ENCODE measurements around the gene XCR1.
"Not testable (repeated sequence)": the region's sequence is repeated elsewhere in the genome, so short reads cannot be mapped to it uniquely, and the experiment has no call there.

XCR1 gene

DNA sequence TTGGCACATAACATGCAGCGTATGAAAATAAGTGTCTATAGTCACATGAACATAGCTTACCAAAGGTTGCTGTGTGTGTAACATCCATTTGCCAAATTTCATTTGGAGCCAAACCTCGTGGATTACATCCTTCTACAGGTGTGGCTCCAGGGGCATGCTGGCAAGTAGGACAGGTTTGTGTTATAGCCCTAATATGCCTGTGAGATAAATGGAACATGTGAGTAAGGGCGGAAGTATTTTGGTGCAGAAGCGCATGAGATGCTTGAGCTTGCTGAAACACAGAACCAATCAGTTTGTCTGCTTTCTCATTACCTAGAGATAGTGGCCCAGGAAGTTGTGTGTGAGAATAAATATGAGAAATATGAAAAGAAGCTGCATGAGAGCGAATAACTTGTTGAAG is 21.8 kb upstream of the XCR1 start:
- Histone ChIP-seq H3K36me3 (ENCODE audit: control insufficient read depth, insufficient read depth, low read length) (no peaks in the 10 kb centered on the region), H3K4me3 (ENCODE audit: low read depth, low read length) (no peak overlapping the region), H2AFZ (no peak overlapping the region), H3K27ac (no peak overlapping the region), H3K27me3 (ENCODE audit: control insufficient read depth, insufficient read depth, low read length) (no peaks in the 10 kb centered on the region), H3K79me2 (no peaks in the 10 kb centered on the region), H3K9me3 (ENCODE audit: control insufficient read depth, low read length) (no peaks in the 10 kb centered on the region), H3K4me2 (ENCODE audit: low read length) (no peak overlapping the region), H3K9ac (no peak overlapping the region), H3K4me1 (no peaks in the 10 kb centered on the region)
- TF ChIP-seq CTCF (IDR thresholded peaks at IDR 0.05), result no peak

- H3K4me1 ChIP-seq; H3K36me3 ChIP-seq (ENCODE audit: control insufficient read depth, insufficient read depth, low read length); H3K27ac ChIP-seq; H3K4me3 ChIP-seq (ENCODE audit: low read depth, low read length); H2AFZ ChIP-seq; H3K27me3 ChIP-seq (ENCODE audit: control insufficient read depth, insufficient read depth, low read length); H3K4me2 ChIP-seq (ENCODE audit: low read length); H3K79me2 ChIP-seq; H3K9ac ChIP-seq; H3K9me3 ChIP-seq (ENCODE audit: control insufficient read depth, low read length): not testable (repeated sequence)
Observed at GRCh38 chr3:46046231-46046630, 18.9 kb upstream of the XCR1 start.

DNA sequence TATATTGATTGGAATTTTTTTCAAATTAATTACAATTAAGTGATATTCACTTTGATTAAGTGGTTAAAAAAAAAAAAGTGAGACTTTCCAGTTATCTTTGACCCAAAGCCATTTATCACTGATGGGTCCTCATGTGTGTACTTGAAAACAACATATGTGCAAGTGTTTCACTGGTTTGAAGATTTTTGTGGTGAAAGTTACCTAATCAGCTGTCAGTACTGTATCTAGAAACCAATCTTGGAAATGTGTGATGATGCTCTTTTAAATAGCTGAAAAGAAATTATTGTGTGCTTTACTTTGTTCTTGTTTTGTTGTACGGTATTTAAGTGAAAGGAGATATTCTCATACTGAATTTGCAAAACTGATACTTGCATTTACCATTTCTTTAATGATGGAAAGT is 11.6 kb upstream of the XCR1 start:
- Histone ChIP-seq H3K9ac (no peak overlapping the region), H3K27me3 (ENCODE audit: control insufficient read depth, insufficient read depth, low read length) (no peaks in the 10 kb centered on the region), H3K4me2 (ENCODE audit: low read length) (no peak overlapping the region), H3K36me3 (ENCODE audit: control insufficient read depth, insufficient read depth, low read length) (no peaks in the 10 kb centered on the region), H3K9me3 (ENCODE audit: control insufficient read depth, low read length) (peaks cover 4% of the 10 kb centered on the region), H3K4me3 (ENCODE audit: low read depth, low read length) (no peak overlapping the region), H3K4me1 (no peaks in the 10 kb centered on the region), H2AFZ (no peak overlapping the region), H3K27ac (no peak overlapping the region), H3K79me2 (no peaks in the 10 kb centered on the region)
- TF ChIP-seq CTCF (IDR thresholded peaks at IDR 0.05), result no peak

DNA sequence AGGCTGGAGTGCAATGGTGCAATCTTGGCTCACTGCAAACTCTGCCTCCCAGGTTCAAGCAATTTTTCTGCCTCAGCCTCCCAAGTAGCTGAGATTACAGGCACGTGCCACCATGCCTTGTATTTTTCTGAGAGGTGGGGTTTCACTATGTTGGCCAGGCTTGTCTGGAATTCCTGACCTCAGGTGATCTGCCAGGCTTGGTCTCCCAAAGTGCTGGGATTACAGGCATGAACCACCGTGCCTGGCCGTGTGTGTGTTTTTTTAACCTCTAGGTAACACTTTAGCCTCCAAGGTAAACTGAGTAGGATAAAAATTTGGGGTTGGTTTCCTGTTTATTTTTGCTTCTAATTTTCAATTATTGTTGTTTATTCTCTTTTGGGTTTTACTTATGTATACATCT is 10.8 kb upstream of the XCR1 start:
- H3K27me3 ChIP-seq (ENCODE audit: control insufficient read depth, insufficient read depth, low read length); H3K9ac ChIP-seq; H3K79me2 ChIP-seq; H3K4me3 ChIP-seq (ENCODE audit: low read depth, low read length); H3K27ac ChIP-seq; H3K36me3 ChIP-seq (ENCODE audit: control insufficient read depth, insufficient read depth, low read length); H3K4me1 ChIP-seq; H3K9me3 ChIP-seq (ENCODE audit: control insufficient read depth, low read length); H3K4me2 ChIP-seq (ENCODE audit: low read length); H2AFZ ChIP-seq: not testable (repeated sequence)

GRCh38 chr3:46036191-46036590 is 8.9 kb upstream of the XCR1 start:
- Histone ChIP-seq H3K27ac (no peak overlapping the region), H3K27me3 (ENCODE audit: control insufficient read depth, insufficient read depth, low read length) (no peaks in the 10 kb centered on the region), H2AFZ (no peak overlapping the region), H3K4me1 (no peaks in the 10 kb centered on the region), H3K36me3 (ENCODE audit: control insufficient read depth, insufficient read depth, low read length) (no peaks in the 10 kb centered on the region), H3K9me3 (ENCODE audit: control insufficient read depth, low read length) (no peaks in the 10 kb centered on the region), H3K9ac (no peak overlapping the region), H3K79me2 (no peaks in the 10 kb centered on the region), H3K4me3 (ENCODE audit: low read depth, low read length) (no peak overlapping the region), H3K4me2 (ENCODE audit: low read length) (no peak overlapping the region)
- TF ChIP-seq CTCF (IDR thresholded peaks at IDR 0.05), result no peak

GRCh38 chr3:46031747-46032146 is 4.5 kb upstream of the XCR1 start:
- no peak overlapping the region for H3K9ac ChIP-seq
- H3K27ac ChIP-seq, result no peak overlapping the region
- H2AFZ ChIP-seq, result no peak overlapping the region
- H3K9me3 ChIP-seq (ENCODE audit: control insufficient read depth, low read length), result no peaks in the 10 kb centered on the region
- H3K4me2 ChIP-seq (ENCODE audit: low read length), result no peak overlapping the region
- H3K36me3 ChIP-seq (ENCODE audit: control insufficient read depth, insufficient read depth, low read length), result no peaks in the 10 kb centered on the region
- H3K27me3 ChIP-seq (ENCODE audit: control insufficient read depth, insufficient read depth, low read length), result no peaks in the 10 kb centered on the region
- no peak for TF ChIP-seq CTCF (IDR thresholded peaks at IDR 0.05)
- no peaks in the 10 kb centered on the region for H3K79me2 ChIP-seq
- no peaks in the 10 kb centered on the region for H3K4me1 ChIP-seq
- no peak overlapping the region for H3K4me3 ChIP-seq (ENCODE audit: low read depth, low read length)
